Trophoblast cell (in vitro differentiated cells and primary cell): ENCODE data around the gene TCF15.

Source experiments
- DNase-seq, 2 donors: peaks; one replicate each; pipeline ENCODE4 v3.0.0-alpha.2; 2016
- H2AFZ ChIP-seq: 2 replicates; pipeline ENCODE4 v1.6.1; 2013; ENCODE audit warnings: low read length, moderate library complexity, mild to moderate bottlenecking; ENCODE audit not compliant: insufficient read depth, poor library complexity
- H2AK5ac ChIP-seq: 2 replicates; pipeline ENCODE4 v1.6.1; 2013; ENCODE audit warnings: mild to moderate bottlenecking, low read length
- H2BK120ac ChIP-seq: 2 replicates; pipeline ENCODE4 v1.6.1; 2013; ENCODE audit warnings: low read length, mild to moderate bottlenecking, moderate library complexity; ENCODE audit not compliant: insufficient read depth, poor library complexity
- H2BK12ac ChIP-seq: 2 replicates; pipeline ENCODE4 v1.6.1; 2013; ENCODE audit warnings: mild to moderate bottlenecking, low read length, moderate library complexity
- H2BK5ac ChIP-seq: 2 replicates; pipeline ENCODE4 v1.6.1; 2013; ENCODE audit warnings: low read length, low read depth, moderate library complexity, mild to moderate bottlenecking; ENCODE audit not compliant: poor library complexity
- H3K14ac ChIP-seq: 2 replicates; pipeline ENCODE4 v1.6.1; 2013; ENCODE audit warnings: mild to moderate bottlenecking, low read length
- H3K18ac ChIP-seq: 2 replicates; pipeline ENCODE4 v1.6.1; 2013; ENCODE audit warnings: mild to moderate bottlenecking, low read length
- H3K23ac ChIP-seq: 2 replicates; pipeline ENCODE4 v1.6.1; 2013; ENCODE audit warnings: low read length
- H3K27ac ChIP-seq: 2 replicates; pipeline ENCODE4 v1.5.1; 2013; ENCODE audit warnings: low read depth, mild to moderate bottlenecking, inconsistent platforms, low read length, moderate library complexity
- H3K27me3 ChIP-seq: 2 replicates; pipeline ENCODE4 v1.6.1; 2013; ENCODE audit warnings: inconsistent platforms, mild to moderate bottlenecking, low read length, moderate library complexity; ENCODE audit not compliant: insufficient read depth
- H3K36me3 ChIP-seq, 2 experiments: 1 replicate in 1 of 2; 2 replicates in 1 of 2; pipeline ENCODE4 v1.6.1; 2013; ENCODE audit warnings: low read length in 2 of 2, mild to moderate bottlenecking in 2 of 2, moderate library complexity in 1 of 2; ENCODE audit not compliant: insufficient read depth in 2 of 2, control insufficient read depth in 1 of 2
- H3K4ac ChIP-seq: 2 replicates; pipeline ENCODE4 v1.6.1; 2013; ENCODE audit warnings: low read depth, mild to moderate bottlenecking, low read length, moderate library complexity
- H3K4me1 ChIP-seq, 2 experiments: 1 replicate in 1 of 2; 2 replicates in 1 of 2; pipeline ENCODE4 v1.6.1; 2013; ENCODE audit warnings: low read length in 2 of 2, mild to moderate bottlenecking in 2 of 2, moderate library complexity in 1 of 2; ENCODE audit not compliant: insufficient read depth in 2 of 2, control insufficient read depth in 1 of 2
- H3K4me2 ChIP-seq: 2 replicates; pipeline ENCODE4 v1.6.1; 2013; ENCODE audit warnings: inconsistent platforms, mild to moderate bottlenecking, low read length, moderate library complexity
- H3K4me3 ChIP-seq: 2 replicates; pipeline ENCODE4 v1.5.1; 2013; ENCODE audit warnings: mild to moderate bottlenecking, low read depth, low read length, inconsistent platforms
- H3K79me1 ChIP-seq: one replicate; pipeline ENCODE4 v1.6.1; 2013; ENCODE audit warnings: low read length
- H3K79me2 ChIP-seq: 2 replicates; pipeline ENCODE4 v1.6.1; 2013; ENCODE audit warnings: low read length, mild to moderate bottlenecking; ENCODE audit not compliant: control insufficient read depth, insufficient read depth, poor library complexity
- H3K9ac ChIP-seq: 2 replicates; pipeline ENCODE4 v1.6.1; 2013; ENCODE audit warnings: mild to moderate bottlenecking, low read length
- H3K9me3 ChIP-seq: 2 replicates; pipeline ENCODE4 v1.6.1; 2013; ENCODE audit warnings: low read depth, mild to moderate bottlenecking, control low read depth, inconsistent platforms, low read length; ENCODE audit not compliant: insufficient read depth
- H4K12ac ChIP-seq: 2 replicates; pipeline ENCODE4 v1.6.1; 2013; ENCODE audit warnings: low read depth, mild to moderate bottlenecking, low read length, moderate library complexity
- H4K8ac ChIP-seq: 2 replicates; pipeline ENCODE4 v1.6.1; 2013; ENCODE audit warnings: low read depth, mild to moderate bottlenecking, low read length, moderate library complexity
- H4K91ac ChIP-seq: one replicate; pipeline ENCODE4 v1.6.1; 2013; ENCODE audit warnings: low read depth, mild to moderate bottlenecking, low read length, moderate library complexity
- WGBS: extraction: QIAGEN DNeasy Blood & Tissue Kit; methylation state at CpG from one replicate; pipeline ENCODE4 v1.1.7; 2013; ENCODE audit warnings: missing lambda C conversion rate; ENCODE audit not compliant: insufficient read length, insufficient coverage; ENCODE audit errors: extremely low coverage; 5-methylcytosine and 5-hydroxymethylcytosine counted together

Gene TCF15

GRCh38 chr20:638579-638978 lies 28.5 kb upstream of the TCF15 start:
- no CpG with 5 or more reads among the region's 1 CpG for WGBS
- H3K4ac ChIP-seq, result no peak overlapping the region

GRCh38 chr20:637559-637958 lies 27.4 kb upstream of the TCF15 start:
- no peak overlapping the region for H3K4me2 ChIP-seq
- H3K9me3 ChIP-seq, result peaks cover 2% of the 10 kb centered on the region
- H3K27me3 ChIP-seq, result no peaks in the 10 kb centered on the region
- no peak overlapping the region for H4K91ac ChIP-seq
- H3K4me3 ChIP-seq, result no peak overlapping the region
- no peak overlapping the region for H3K9ac ChIP-seq
- no peak overlapping the region for H3K4ac ChIP-seq
- no peaks in the 10 kb centered on the region for H3K79me2 ChIP-seq
- no peak overlapping the region for H4K8ac ChIP-seq
- no peak overlapping the region for H3K23ac ChIP-seq
- H3K18ac ChIP-seq, result no peak overlapping the region
- H3K14ac ChIP-seq, result no peak overlapping the region
- no peak overlapping the region for H2BK12ac ChIP-seq
- no peak overlapping the region for H4K12ac ChIP-seq
- no peak overlapping the region for H2BK5ac ChIP-seq
- no peak overlapping the region for H2AFZ ChIP-seq
- no peak overlapping the region for H2AK5ac ChIP-seq
- no CpG with 5 or more reads among the region's 2 CpGs for WGBS
- no peak overlapping the region for H3K27ac ChIP-seq
- peak; percentile 51 to 63 for DNase-seq
- no peaks in the 10 kb centered on the region for H3K79me1 ChIP-seq
- no peak overlapping the region for H2BK120ac ChIP-seq
- peaks cover 0 to 7% of the 10 kb centered on the region in 2 experiments for H3K4me1 ChIP-seq
- no peaks in the 10 kb centered on the region for H3K36me3 ChIP-seq

More at GRCh38 chr20:638579-638978, 28.5 kb upstream of the TCF15 start:
- peaks cover 2% of the 10 kb centered on the region for H3K9me3 ChIP-seq
- no peak overlapping the region for H2BK12ac ChIP-seq
- no peak for DNase-seq
- no peaks in the 10 kb centered on the region for H3K36me3 ChIP-seq
- no peak overlapping the region for H3K14ac ChIP-seq
- no peaks in the 10 kb centered on the region for H3K79me2 ChIP-seq
- no peak overlapping the region for H2AFZ ChIP-seq
- H2AK5ac ChIP-seq, result no peak overlapping the region
- H3K79me1 ChIP-seq, result no peaks in the 10 kb centered on the region
- H3K4me1 ChIP-seq, result peaks cover 0 to 7% of the 10 kb centered on the region in 2 experiments
- no peak overlapping the region for H2BK5ac ChIP-seq
- no peak overlapping the region for H3K9ac ChIP-seq
- H3K27ac ChIP-seq, result no peak overlapping the region
- no peak overlapping the region for H4K12ac ChIP-seq
- no peak overlapping the region for H4K91ac ChIP-seq
- H4K8ac ChIP-seq, result no peak overlapping the region
- no peak overlapping the region for H3K23ac ChIP-seq
- no peak overlapping the region for H3K4me3 ChIP-seq
- H2BK120ac ChIP-seq, result no peak overlapping the region
- no peak overlapping the region for H3K4me2 ChIP-seq
- no peaks in the 10 kb centered on the region for H3K27me3 ChIP-seq
- no peak overlapping the region for H3K18ac ChIP-seq

GRCh38 chr20:635893-636338 lies 25.8 kb upstream of the TCF15 start:
- H3K23ac ChIP-seq, result no peak overlapping the region
- no peaks in the 10 kb centered on the region for H3K79me1 ChIP-seq
- no peak overlapping the region for H3K27ac ChIP-seq
- H2AK5ac ChIP-seq, result no peak overlapping the region
- no peak overlapping the region for H3K4me3 ChIP-seq
- H2BK120ac ChIP-seq, result no peak overlapping the region
- no peak overlapping the region for H3K14ac ChIP-seq
- no peaks in the 10 kb centered on the region for H3K27me3 ChIP-seq
- H4K8ac ChIP-seq, result no peak overlapping the region
- no peak overlapping the region for H4K91ac ChIP-seq
- no CpG with 5 or more reads among the region's 7 CpGs for WGBS
- H3K4me2 ChIP-seq, result no peak overlapping the region
- no peak overlapping the region for H2BK12ac ChIP-seq
- no peak overlapping the region for H2AFZ ChIP-seq
- H3K9ac ChIP-seq, result no peak overlapping the region
- H3K4me1 ChIP-seq, result peaks cover 0 to 7% of the 10 kb centered on the region in 2 experiments
- no peak overlapping the region for H2BK5ac ChIP-seq
- DNase-seq, result no peak
- H3K4ac ChIP-seq, result no peak overlapping the region
- H3K79me2 ChIP-seq, result no peaks in the 10 kb centered on the region
- H3K36me3 ChIP-seq, result no peaks in the 10 kb centered on the region
- H3K18ac ChIP-seq, result no peak overlapping the region
- no peak overlapping the region for H4K12ac ChIP-seq
- peaks cover 2% of the 10 kb centered on the region for H3K9me3 ChIP-seq

GRCh38 chr20:635028-635892 lies 25.2 kb upstream of the TCF15 start:
- no CpG with 5 or more reads among the region's 9 CpGs for WGBS
- Histone ChIP-seq H3K9ac (peak overlapping the region; percentile 20), H2AFZ (no peak overlapping the region), H3K79me1 (no peaks in the 10 kb centered on the region), H3K18ac (no peak overlapping the region), H3K4ac (no peak overlapping the region), H3K14ac (no peak overlapping the region), H2BK5ac (no peak overlapping the region), H2BK120ac (no peak overlapping the region), H3K36me3 (no peaks in the 10 kb centered on the region), H4K12ac (no peak overlapping the region), H2BK12ac (no peak overlapping the region), H4K8ac (no peak overlapping the region), H4K91ac (no peak overlapping the region), H3K9me3 (peaks cover 2% of the 10 kb centered on the region), H3K4me3 (no peak overlapping the region), H3K27me3 (no peaks in the 10 kb centered on the region), H3K27ac (no peak overlapping the region), H3K4me1 (peaks cover 0 to 4% of the 10 kb centered on the region in 2 experiments), H3K79me2 (no peaks in the 10 kb centered on the region), H2AK5ac (no peak overlapping the region), H3K4me2 (no peak overlapping the region), H3K23ac (no peak overlapping the region)
- DNase-seq, result no peak
